C1 segment of cervical spinal cord (tissue), 14 donors: ENCODE results near the gene RFTN2.

ENCODE experiments used
- DNase-seq, 14 donors: peaks; one replicate each; lab custom pipeline; 2025; lab: John Stamatoyannopoulos, UW

RFTN2 gene

GRCh38 chr2:197548582-197548981 is 126.8 kb downstream of the RFTN2 start:
- no peak for DNase-seq

- DNase-seq: no peak
Measured at GRCh38 chr2:197547163-197547900, 128.1 kb downstream of the RFTN2 start.

- DNase-seq: no peak
Measured at GRCh38 chr2:197543206-197543605, 132.2 kb downstream of the RFTN2 start.

GRCh38 chr2:197539734-197540133 is 135.7 kb downstream of the RFTN2 start:
- DNase-seq: no peak

GRCh38 chr2:197538412-197538811 is 137.0 kb downstream of the RFTN2 start:
- DNase-seq: no peak
